GM23248 (cell line): ENCODE measurements around the gene TAOK3.

Source experiments
- EZH2 ChIP-seq: fragments of 200-600 bp; sonication (generic); IDR thresholded peaks from 2 replicates; pipeline ENCODE4 v1.6.1; 2018; ENCODE audit warnings: antibody characterized with exemption, mild to moderate bottlenecking; ENCODE audit not compliant: insufficient read depth, poor library complexity, severe bottlenecking
- EZH2phosphoT487 ChIP-seq: fragments of 200-600 bp; sonication (generic); IDR thresholded peaks from 2 replicates; pipeline ENCODE4 v1.6.1; 2018; ENCODE audit warnings: antibody characterized with exemption, moderate library complexity, mild to moderate bottlenecking, low read depth; ENCODE audit not compliant: insufficient read depth

DNA sequence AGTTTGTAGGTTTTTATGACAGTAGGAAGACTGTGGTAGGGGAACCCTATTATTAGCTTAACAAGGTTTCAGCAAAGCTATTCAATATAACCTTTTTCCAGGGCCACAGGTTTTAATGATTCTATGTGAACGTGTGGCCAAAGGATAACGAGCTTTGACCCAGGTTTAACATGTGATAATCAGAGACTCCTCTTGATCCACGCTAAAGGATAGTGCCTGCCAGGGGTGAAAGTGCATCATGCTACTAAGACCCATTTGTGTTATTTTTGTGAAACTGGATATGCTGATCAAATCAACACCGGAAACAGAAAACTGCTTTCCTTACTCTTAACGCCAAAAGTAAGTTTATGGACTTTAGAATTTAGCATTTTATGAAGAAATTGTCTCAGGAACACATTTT is 909 bp upstream of the TAOK3 start:
- no peak for TF ChIP-seq EZH2
- TF ChIP-seq EZH2phosphoT487: no peak
